SK-N-SH (cell line): Measurements from ENCODE around the gene SLC25A24. TPM values are rescaled to one million over a fixed set of nuclear protein-coding genes. Genes with fewer than 3 reads are reported as not detected.

ENCODE experiments used
- CTCF ChIA-PET: fragments of 300-600, 350-600 bp; formaldehyde crosslinking; extraction: SDS; loops from one replicate; lab custom pipeline; 2021; lab: Yijun Ruan, JAX
- POLR2A ChIA-PET: fragments of 350-600 bp; sonication (Branson Sonifier 250); formaldehyde crosslinking; extraction: SDS; loops from one replicate; lab custom pipeline; 2020; ENCODE audit warnings: antibody characterized with exemption, inconsistent platforms; lab: Yijun Ruan, JAX
- DNase-seq: peaks from one replicate; pipeline ENCODE4 v3.0.0; 2012
- H2AFZ ChIP-seq: fragments of 200-600 bp; sonication (generic); 2 replicates; pipeline ENCODE4 v1.8.1; 2016; ENCODE audit warnings: antibody characterized with exemption, mild to moderate bottlenecking, low read depth
- H3F3A ChIP-seq: fragments of 200-600 bp; sonication (generic); replicated peaks from 2 replicates; pipeline ENCODE3; 2016; ENCODE audit warnings: antibody characterized with exemption, mild to moderate bottlenecking; ENCODE audit not compliant: insufficient read depth
- H3K27ac ChIP-seq, 2 experiments: fragments of 200-500 bp in 1 of 2; fragments of 200-600 bp in 1 of 2; sonication (Bioruptor generic) in 1 of 2; sonication (generic), shearing (Covaris generic) in 1 of 2; 2 replicates each; pipeline versions ENCODE4 v1.5.1 to v1.6.1; 2014 to 2016; ENCODE audit warnings: low read depth in 2 of 2, inconsistent platforms in 1 of 2, low read length in 1 of 2, mild to moderate bottlenecking in 1 of 2, mixed read lengths in 1 of 2
- H3K27me3 ChIP-seq: fragments of 200-600 bp; sonication (generic), shearing (Covaris generic); 2 replicates; pipeline ENCODE4 v1.6.1; 2016; ENCODE audit warnings: mixed run types; ENCODE audit not compliant: insufficient read depth
- H3K36me3 ChIP-seq, 2 experiments: fragments of 200-500 bp in 1 of 2; fragments of 200-600 bp in 1 of 2; sonication (Bioruptor generic) in 1 of 2; sonication (generic) in 1 of 2; replicated peaks in 1 of 2; 2 replicates each; pipeline versions ENCODE3 to v1.5.1; 2014 to 2016; ENCODE audit warnings: low read length in 1 of 2, mild to moderate bottlenecking in 1 of 2; ENCODE audit not compliant: insufficient read depth in 2 of 2, control insufficient read depth in 1 of 2
- H3K4me1 ChIP-seq, 2 experiments: fragments of 200-500 bp in 1 of 2; fragments of 200-600 bp in 1 of 2; sonication (Bioruptor generic) in 1 of 2; sonication (generic), shearing (Covaris generic) in 1 of 2; 2 replicates each; pipeline versions ENCODE4 v1.5.1 to v1.6.1; 2014 to 2016; ENCODE audit warnings: low read depth in 1 of 2, low read length in 1 of 2, mixed run types in 1 of 2; ENCODE audit not compliant: insufficient read depth in 2 of 2, control insufficient read depth in 1 of 2
- H3K4me2 ChIP-seq: fragments of 200-600 bp; sonication (generic), shearing (Covaris generic); 2 replicates; pipeline ENCODE4 v1.6.1; 2017; ENCODE audit warnings: mixed run types
- H3K4me3 ChIP-seq, 2 experiments: fragments of 200-500 bp in 1 of 2; fragments of 200-600 bp in 1 of 2; sonication (Bioruptor generic) in 1 of 2; sonication (generic), shearing (Covaris generic) in 1 of 2; 2 replicates each; pipeline versions ENCODE4 v1.5.1 to v1.8.1; 2014 to 2016; ENCODE audit warnings: low read depth in 2 of 2, inconsistent platforms in 1 of 2, low read length in 1 of 2, mild to moderate bottlenecking in 1 of 2, mixed read lengths in 1 of 2, moderate library complexity in 1 of 2
- H3K79me2 ChIP-seq: fragments of 200-600 bp; sonication (generic); 2 replicates; pipeline ENCODE4 v1.8.1; 2017; ENCODE audit warnings: mild to moderate bottlenecking; ENCODE audit not compliant: insufficient read depth
- H3K9ac ChIP-seq: fragments of 200-600 bp; sonication (generic); 2 replicates; pipeline ENCODE4 v1.6.1; 2017; ENCODE audit warnings: mixed run types
- H3K9me2 ChIP-seq: fragments of 200-600 bp; sonication (generic); 2 replicates; pipeline ENCODE4 v1.6.1; 2017; ENCODE audit warnings: mixed run types
- H3K9me3 ChIP-seq: fragments of 200-600 bp; sonication (generic); 2 replicates; pipeline ENCODE4 v1.6.1; 2017; ENCODE audit warnings: mixed run types, mild to moderate bottlenecking, moderate library complexity
- H4K20me1 ChIP-seq: fragments of 200-600 bp; sonication (generic); 2 replicates; pipeline ENCODE4 v1.6.1; 2017; ENCODE audit warnings: mild to moderate bottlenecking, mixed run types; ENCODE audit not compliant: insufficient read depth
- CHD2 ChIP-seq: fragments of 150-350 bp; IDR thresholded peaks from 2 replicates; pipeline ENCODE4 v1.6.1; 2018; ENCODE audit warnings: low read length; ENCODE audit not compliant: partially characterized antibody
- EP300 ChIP-seq, 2 experiments: IDR thresholded peaks; 2 replicates each; pipeline versions ENCODE4 v1.4.0 to v1.6.1; 2012; ENCODE audit warnings: borderline replicate concordance in 1 of 2, low read depth in 1 of 2, low read length in 1 of 2
- FOSL2 ChIP-seq: IDR thresholded peaks from 2 replicates; pipeline ENCODE4 v1.4.0; 2012; ENCODE audit warnings: low read depth, mild to moderate bottlenecking, moderate library complexity, borderline replicate concordance
- FOXJ3 ChIP-seq: sonication (generic); formaldehyde crosslinking; IDR thresholded peaks from 2 replicates; pipeline ENCODE4 v1.5.1; 2020; ENCODE audit warnings: mild to moderate bottlenecking, missing genetic modification reagents
- JUND ChIP-seq: IDR thresholded peaks from 2 replicates; pipeline ENCODE4 v1.4.0; 2012
- MEF2A ChIP-seq: IDR thresholded peaks from 2 replicates; pipeline ENCODE4 v1.4.0; 2012; ENCODE audit warnings: low read depth, borderline replicate concordance
- MXI1 ChIP-seq: IDR thresholded peaks from 2 replicates; pipeline ENCODE4 v1.6.1; 2012; ENCODE audit warnings: mild to moderate bottlenecking, low read depth, low read length, improper control_type of control experiment
- NFIC ChIP-seq: IDR thresholded peaks from 2 replicates; pipeline ENCODE4 v1.4.0; 2012; ENCODE audit warnings: borderline replicate concordance
- RCOR1 ChIP-seq: fragments of 150-350 bp; IDR thresholded peaks from 2 replicates; pipeline ENCODE4 v1.6.1; 2017; ENCODE audit warnings: antibody characterized with exemption, low read length
- RFX5 ChIP-seq: IDR thresholded peaks from 2 replicates; pipeline ENCODE4 v1.6.1; 2012; ENCODE audit warnings: mild to moderate bottlenecking, improper control_type of control experiment, low read length
- RXRA ChIP-seq: IDR thresholded peaks from 2 replicates; pipeline ENCODE4 v1.4.0; 2012; ENCODE audit warnings: low read depth, mild to moderate bottlenecking, borderline replicate concordance
- SMC3 ChIP-seq: IDR thresholded peaks from 2 replicates; pipeline ENCODE4 v1.6.1; 2012; ENCODE audit warnings: low read depth, low read length, improper control_type of control experiment
- TAF1 ChIP-seq: IDR thresholded peaks from 2 replicates; pipeline ENCODE4 v1.6.1; 2012; ENCODE audit warnings: low read depth, mild to moderate bottlenecking, low read length, moderate library complexity, borderline replicate concordance
- YY1 ChIP-seq: IDR thresholded peaks from 2 replicates; pipeline ENCODE4 v1.4.0; 2012; ENCODE audit warnings: low read depth, mild to moderate bottlenecking
- WGBS: methylation state at CpG from one replicate; pipeline ENCODE4 v1.1.6; 2017; ENCODE audit warnings: low lambda C conversion rate; 5-methylcytosine and 5-hydroxymethylcytosine counted together
- polyA plus RNA-seq, 3 experiments: library from polyadenylated mRNA; depleted of rRNA; stranded (reverse); fragments of >200 nt; gene quantifications; 2 replicates each; pipeline ENCODE4 v1.2.3, GENCODE V29; 2012
- TF ChIP-seq, protein P1 (sequence below): IDR thresholded peaks from 2 replicates; pipeline ENCODE4 v1.4.0; 2012; ENCODE audit warnings: low read depth
- TF ChIP-seq, protein P2 (sequence below): IDR thresholded peaks from 2 replicates; pipeline ENCODE4 v1.6.1; 2012; ENCODE audit warnings: mild to moderate bottlenecking, low read depth, low read length, moderate library complexity
- TF ChIP-seq, protein P3 (sequence below): IDR thresholded peaks from 2 replicates; pipeline ENCODE4 v1.4.0; 2012; ENCODE audit warnings: low read depth, borderline replicate concordance
- TF ChIP-seq, protein P4 (sequence below): fragments of 200-600 bp; sonication (generic); IDR thresholded peaks from 2 replicates; pipeline ENCODE4 v1.6.1; 2017; ENCODE audit warnings: antibody characterized with exemption, mild to moderate bottlenecking, moderate library complexity
- TF ChIP-seq, protein P5 (sequence below): IDR thresholded peaks from 2 replicates; pipeline ENCODE4; 2012
- TF ChIP-seq, protein P6 (sequence below): fragments of 150-350 bp; IDR thresholded peaks from 2 replicates; pipeline ENCODE4 v1.6.1; 2017; ENCODE audit warnings: antibody characterized with exemption, low read length, low read depth, borderline replicate concordance

The SLC25A24 gene
- polyA plus RNA-seq, 1 of the 3 experiments (the other 2 are of a cell fraction), result 11.3 TPM

DNA sequence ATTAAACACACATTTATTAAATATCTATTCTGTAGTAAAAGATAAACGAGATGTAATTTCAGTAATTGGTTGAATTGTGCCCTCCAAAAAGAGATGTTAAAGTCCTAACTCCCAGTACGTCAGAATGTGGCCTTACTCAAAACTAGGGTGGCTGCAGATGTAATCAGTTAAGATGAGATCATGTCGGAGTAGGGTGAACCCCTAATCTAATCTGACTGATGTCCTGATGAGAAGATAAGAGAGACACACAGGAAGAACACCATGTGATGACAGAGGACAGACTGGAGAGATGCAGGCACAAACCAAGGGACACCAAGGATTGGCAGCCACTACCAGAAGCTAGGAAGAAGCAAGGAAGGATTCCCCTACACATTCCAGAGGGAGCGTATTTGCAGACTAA is 104.1 kb downstream of the SLC25A24 start (continued):
- no peak for TF ChIP-seq FOSL2

DNA sequence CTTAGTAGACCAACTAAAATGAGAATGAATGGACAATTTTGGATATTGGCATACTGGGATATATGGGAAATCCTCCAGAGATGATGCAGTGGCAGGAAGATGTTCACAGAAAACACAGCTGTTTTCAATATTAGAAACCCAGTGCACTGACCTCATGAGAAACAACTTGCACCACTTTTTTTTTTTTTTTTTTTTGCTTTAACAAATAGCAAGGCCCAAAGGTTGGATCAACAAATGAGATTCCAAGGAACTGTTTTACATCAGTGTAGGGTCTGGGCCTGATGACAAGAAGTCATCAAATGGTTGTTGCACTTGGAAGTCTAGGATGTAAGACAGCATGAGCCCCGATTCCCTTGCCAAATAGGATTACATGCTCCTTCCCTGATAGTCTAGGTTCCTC is 110.7 kb downstream of the SLC25A24 start:
- H3K4me2 ChIP-seq, result no peak overlapping the region
- H3K9me3 ChIP-seq, result no peaks in the 10 kb centered on the region
- H4K20me1 ChIP-seq, result no peaks in the 10 kb centered on the region
- POLR2A ChIA-PET, result no interaction called here
- no peak overlapping the region for H3K9ac ChIP-seq
- no peak overlapping the region for H3K4me3 ChIP-seq
- H2AFZ ChIP-seq, result no peak overlapping the region
- no peaks in the 10 kb centered on the region for H3F3A ChIP-seq
- WGBS, result 35% methylated on average over 1 of the region's 1 CpG
- no peaks in the 10 kb centered on the region for H3K9me2 ChIP-seq
- H3K36me3 ChIP-seq, result no peaks in the 10 kb centered on the region
- H3K79me2 ChIP-seq, result no peaks in the 10 kb centered on the region
- TF ChIP-seq, protein P1, sequence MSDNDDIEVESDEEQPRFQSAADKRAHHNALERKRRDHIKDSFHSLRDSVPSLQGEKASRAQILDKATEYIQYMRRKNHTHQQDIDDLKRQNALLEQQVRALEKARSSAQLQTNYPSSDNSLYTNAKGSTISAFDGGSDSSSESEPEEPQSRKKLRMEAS, result no peak
- TF ChIP-seq TAF1 (no peak), MEF2A (no peak), NFIC (no peak), EP300 (IDR thresholded peaks at IDR 0.05; ENCODE audit: borderline replicate concordance in 1 of 2, low read depth in 1 of 2, low read length in 1 of 2) (no peak), FOXJ3 (CRISPR knock-in tag) (no peak), CHD2 (no peak), RXRA (no peak), YY1 (no peak), JUND (no peak), RCOR1 (no peak), FOSL2 (no peak), RFX5 (no peak), MXI1 (no peak), SMC3 (no peak)
- TF ChIP-seq, protein P2, sequence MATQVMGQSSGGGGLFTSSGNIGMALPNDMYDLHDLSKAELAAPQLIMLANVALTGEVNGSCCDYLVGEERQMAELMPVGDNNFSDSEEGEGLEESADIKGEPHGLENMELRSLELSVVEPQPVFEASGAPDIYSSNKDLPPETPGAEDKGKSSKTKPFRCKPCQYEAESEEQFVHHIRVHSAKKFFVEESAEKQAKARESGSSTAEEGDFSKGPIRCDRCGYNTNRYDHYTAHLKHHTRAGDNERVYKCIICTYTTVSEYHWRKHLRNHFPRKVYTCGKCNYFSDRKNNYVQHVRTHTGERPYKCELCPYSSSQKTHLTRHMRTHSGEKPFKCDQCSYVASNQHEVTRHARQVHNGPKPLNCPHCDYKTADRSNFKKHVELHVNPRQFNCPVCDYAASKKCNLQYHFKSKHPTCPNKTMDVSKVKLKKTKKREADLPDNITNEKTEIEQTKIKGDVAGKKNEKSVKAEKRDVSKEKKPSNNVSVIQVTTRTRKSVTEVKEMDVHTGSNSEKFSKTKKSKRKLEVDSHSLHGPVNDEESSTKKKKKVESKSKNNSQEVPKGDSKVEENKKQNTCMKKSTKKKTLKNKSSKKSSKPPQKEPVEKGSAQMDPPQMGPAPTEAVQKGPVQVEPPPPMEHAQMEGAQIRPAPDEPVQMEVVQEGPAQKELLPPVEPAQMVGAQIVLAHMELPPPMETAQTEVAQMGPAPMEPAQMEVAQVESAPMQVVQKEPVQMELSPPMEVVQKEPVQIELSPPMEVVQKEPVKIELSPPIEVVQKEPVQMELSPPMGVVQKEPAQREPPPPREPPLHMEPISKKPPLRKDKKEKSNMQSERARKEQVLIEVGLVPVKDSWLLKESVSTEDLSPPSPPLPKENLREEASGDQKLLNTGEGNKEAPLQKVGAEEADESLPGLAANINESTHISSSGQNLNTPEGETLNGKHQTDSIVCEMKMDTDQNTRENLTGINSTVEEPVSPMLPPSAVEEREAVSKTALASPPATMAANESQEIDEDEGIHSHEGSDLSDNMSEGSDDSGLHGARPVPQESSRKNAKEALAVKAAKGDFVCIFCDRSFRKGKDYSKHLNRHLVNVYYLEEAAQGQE, result no peak
- TF ChIP-seq, protein P3, sequence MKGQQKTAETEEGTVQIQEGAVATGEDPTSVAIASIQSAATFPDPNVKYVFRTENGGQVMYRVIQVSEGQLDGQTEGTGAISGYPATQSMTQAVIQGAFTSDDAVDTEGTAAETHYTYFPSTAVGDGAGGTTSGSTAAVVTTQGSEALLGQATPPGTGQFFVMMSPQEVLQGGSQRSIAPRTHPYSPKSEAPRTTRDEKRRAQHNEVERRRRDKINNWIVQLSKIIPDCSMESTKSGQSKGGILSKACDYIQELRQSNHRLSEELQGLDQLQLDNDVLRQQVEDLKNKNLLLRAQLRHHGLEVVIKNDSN, result no peak
- TF ChIP-seq, protein P4, sequence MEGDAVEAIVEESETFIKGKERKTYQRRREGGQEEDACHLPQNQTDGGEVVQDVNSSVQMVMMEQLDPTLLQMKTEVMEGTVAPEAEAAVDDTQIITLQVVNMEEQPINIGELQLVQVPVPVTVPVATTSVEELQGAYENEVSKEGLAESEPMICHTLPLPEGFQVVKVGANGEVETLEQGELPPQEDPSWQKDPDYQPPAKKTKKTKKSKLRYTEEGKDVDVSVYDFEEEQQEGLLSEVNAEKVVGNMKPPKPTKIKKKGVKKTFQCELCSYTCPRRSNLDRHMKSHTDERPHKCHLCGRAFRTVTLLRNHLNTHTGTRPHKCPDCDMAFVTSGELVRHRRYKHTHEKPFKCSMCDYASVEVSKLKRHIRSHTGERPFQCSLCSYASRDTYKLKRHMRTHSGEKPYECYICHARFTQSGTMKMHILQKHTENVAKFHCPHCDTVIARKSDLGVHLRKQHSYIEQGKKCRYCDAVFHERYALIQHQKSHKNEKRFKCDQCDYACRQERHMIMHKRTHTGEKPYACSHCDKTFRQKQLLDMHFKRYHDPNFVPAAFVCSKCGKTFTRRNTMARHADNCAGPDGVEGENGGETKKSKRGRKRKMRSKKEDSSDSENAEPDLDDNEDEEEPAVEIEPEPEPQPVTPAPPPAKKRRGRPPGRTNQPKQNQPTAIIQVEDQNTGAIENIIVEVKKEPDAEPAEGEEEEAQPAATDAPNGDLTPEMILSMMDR, result no peak
- TF ChIP-seq, protein P5, sequence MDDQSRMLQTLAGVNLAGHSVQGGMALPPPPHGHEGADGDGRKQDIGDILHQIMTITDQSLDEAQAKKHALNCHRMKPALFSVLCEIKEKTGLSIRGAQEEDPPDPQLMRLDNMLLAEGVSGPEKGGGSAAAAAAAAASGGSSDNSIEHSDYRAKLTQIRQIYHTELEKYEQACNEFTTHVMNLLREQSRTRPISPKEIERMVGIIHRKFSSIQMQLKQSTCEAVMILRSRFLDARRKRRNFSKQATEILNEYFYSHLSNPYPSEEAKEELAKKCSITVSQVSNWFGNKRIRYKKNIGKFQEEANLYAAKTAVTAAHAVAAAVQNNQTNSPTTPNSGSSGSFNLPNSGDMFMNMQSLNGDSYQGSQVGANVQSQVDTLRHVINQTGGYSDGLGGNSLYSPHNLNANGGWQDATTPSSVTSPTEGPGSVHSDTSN, result no peak
- TF ChIP-seq, protein P6, sequence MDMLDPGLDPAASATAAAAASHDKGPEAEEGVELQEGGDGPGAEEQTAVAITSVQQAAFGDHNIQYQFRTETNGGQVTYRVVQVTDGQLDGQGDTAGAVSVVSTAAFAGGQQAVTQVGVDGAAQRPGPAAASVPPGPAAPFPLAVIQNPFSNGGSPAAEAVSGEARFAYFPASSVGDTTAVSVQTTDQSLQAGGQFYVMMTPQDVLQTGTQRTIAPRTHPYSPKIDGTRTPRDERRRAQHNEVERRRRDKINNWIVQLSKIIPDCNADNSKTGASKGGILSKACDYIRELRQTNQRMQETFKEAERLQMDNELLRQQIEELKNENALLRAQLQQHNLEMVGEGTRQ, result no peak
- no peaks in the 10 kb centered on the region for H3K27me3 ChIP-seq
- H3K27ac ChIP-seq, result no peak overlapping the region
- no peaks in the 10 kb centered on the region; a peak in 1 of 4 replicates for H3K4me1 ChIP-seq
- DNase-seq, result no peak
- CTCF ChIA-PET, result interaction anchor here (0.6 kb wide), 2 partner anchors 17 to 191 kb away, joined by 3 read pairs; no protein-coding TSS in a partner anchor
